T-helper 1 cell (primary cell): Measurements from ENCODE around the gene ZNF619.

Experiments used
- DNase-seq, 5 donors: peaks; one replicate each; pipeline ENCODE4 v3.0.0-alpha.2; 2012 to 2020

ZNF619 gene

GRCh38 chr3:40534283-40534682, 57.4 kb downstream of the ZNF619 start:
- DNase-seq, result no peak
